Mammary epithelial cell (primary cell): Measurements from ENCODE around the gene RNF175.

Experiments used
- CTCF ChIP-seq, 2 donors: IDR thresholded peaks in 1 of 2; conservative IDR thresholded peaks in 1 of 2; 2 replicates each; pipeline ENCODE4 v1.5.1; 2011 to 2012; ENCODE audit warnings: inconsistent platforms in 2 of 2, low read length in 2 of 2, mild to moderate bottlenecking in 2 of 2, control low read depth in 1 of 2, low read depth in 1 of 2; ENCODE audit not compliant: insufficient read depth in 1 of 2; ENCODE audit errors: extremely low read depth in 1 of 2
- EZH2 ChIP-seq: IDR thresholded peaks from 2 replicates; pipeline ENCODE4 v1.6.1; 2012; ENCODE audit warnings: low read length, inconsistent platforms, borderline replicate concordance

- TF ChIP-seq CTCF (conservative IDR thresholded peaks at IDR 0.05 in 1 of 2, IDR thresholded peaks at IDR 0.05 in 1 of 2; ENCODE audit: extremely low read depth in 1 of 2, insufficient read depth in 1 of 2, low read depth in 1 of 2, low read length in 2 of 2) (no peak), EZH2 (no peak)
These were observed 27.8 kb upstream of the RNF175 start for GRCh38 chr4:153787575-153787974.
